GM13977 (cell line): ENCODE data around the gene TP53BP1.
A peak's percentile ranks its signal among the peaks of the same experiment; 100 is the strongest.

Experiments
- DNase-seq: peaks from one replicate; pipeline ENCODE4 v3.0.0; 2012; ENCODE audit warnings: low spot score
- CTCF ChIP-seq: IDR thresholded peaks from 2 replicates; pipeline ENCODE4 v1.5.1; 2012; ENCODE audit warnings: mild to moderate bottlenecking, control low read depth; ENCODE audit not compliant: insufficient read depth; ENCODE audit errors: extremely low read depth, missing control alignments
- in situ Hi-C: fragments of 300-500 bp; cut with MboI; formaldehyde crosslinking; loops from one replicate; pipeline ENCODE4 v1.12.0; 2022; ENCODE audit warnings: low sequenced_read_pairs, low pct_unique_long_range_greater_than_20kb, mixed read lengths, inconsistent platforms; ENCODE audit not compliant: unreplicated experiment

TP53BP1 gene

DNA sequence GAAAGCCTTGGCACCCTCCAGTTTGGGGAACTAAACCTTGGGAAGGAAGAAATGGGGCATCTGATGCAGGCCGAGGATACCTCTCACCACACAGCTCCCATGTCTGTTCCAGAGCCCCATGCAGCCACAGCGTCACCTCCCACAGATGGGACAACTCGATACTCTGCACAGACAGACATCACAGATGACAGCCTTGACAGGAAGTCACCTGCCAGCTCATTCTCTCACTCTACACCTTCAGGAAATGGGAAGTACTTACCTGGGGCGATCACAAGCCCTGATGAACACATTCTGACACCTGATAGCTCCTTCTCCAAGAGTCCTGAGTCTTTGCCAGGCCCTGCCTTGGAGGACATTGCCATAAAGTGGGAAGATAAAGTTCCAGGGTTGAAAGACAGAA is 32.2 kb upstream of the TP53BP1 start:
- no peak for DNase-seq
- in situ Hi-C loops = no loop called here
- TF ChIP-seq CTCF = no peak

GRCh38 chr15:43524254-43524845 is 31.4 kb upstream of the TP53BP1 start:
- in situ Hi-C loops = no loop called here
- peak; percentile 9 for DNase-seq
- peak; percentile 14 for TF ChIP-seq CTCF

DNA sequence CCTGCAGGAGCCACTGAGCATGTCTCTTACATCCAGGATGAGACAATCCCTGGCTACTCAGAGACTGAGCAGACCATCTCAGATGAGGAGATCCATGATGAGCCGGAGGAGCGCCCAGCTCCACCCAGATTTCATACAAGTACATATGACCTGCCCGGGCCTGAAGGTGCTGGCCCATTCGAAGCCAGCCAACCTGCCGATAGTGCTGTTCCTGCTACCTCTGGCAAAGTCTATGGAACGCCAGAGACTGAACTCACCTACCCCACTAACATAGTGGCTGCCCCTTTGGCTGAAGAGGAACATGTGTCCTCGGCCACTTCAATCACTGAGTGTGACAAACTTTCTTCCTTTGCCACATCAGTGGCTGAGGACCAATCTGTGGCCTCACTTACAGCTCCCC is 30.7 kb upstream of the TP53BP1 start:
- no peak for DNase-seq
- TF ChIP-seq CTCF = no peak
- in situ Hi-C loops = no loop called here

- in situ Hi-C loops = no loop called here
- TF ChIP-seq CTCF = no peak
- DNase-seq = no peak
These were observed 29.3 kb upstream of the TP53BP1 start for GRCh38 chr15:43522247-43522646.

DNA sequence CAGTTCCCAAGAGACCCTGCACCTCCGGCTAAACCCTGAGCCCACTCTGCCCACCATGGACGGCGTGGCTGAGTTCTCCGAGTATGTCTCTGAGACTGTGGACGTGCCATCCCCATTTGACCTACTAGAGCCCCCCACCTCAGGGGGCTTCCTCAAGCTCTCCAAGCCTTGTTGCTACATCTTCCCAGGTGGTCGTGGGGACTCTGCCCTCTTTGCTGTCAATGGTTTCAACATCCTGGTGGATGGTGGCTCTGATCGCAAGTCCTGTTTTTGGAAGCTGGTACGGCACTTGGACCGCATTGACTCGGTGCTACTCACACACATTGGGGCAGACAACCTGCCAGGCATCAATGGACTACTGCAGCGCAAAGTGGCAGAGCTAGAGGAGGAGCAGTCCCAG is 28.5 kb upstream of the TP53BP1 start:
- in situ Hi-C loops = no loop called here
- TF ChIP-seq CTCF = no peak
- DNase-seq = no peak

GRCh38 chr15:43520138-43520537 is 27.2 kb upstream of the TP53BP1 start:
- in situ Hi-C loops = no loop called here
- DNase-seq = no peak
- no peak for TF ChIP-seq CTCF

- DNase-seq = no peak
- in situ Hi-C loops = no loop called here
- TF ChIP-seq CTCF = no peak
These were observed 26.2 kb upstream of the TP53BP1 start for GRCh38 chr15:43519196-43519595.
